CD4-positive, alpha-beta T cell (primary cell): ENCODE data around the gene MORN4. TPM values are rescaled to one million over a fixed set of nuclear protein-coding genes. Genes with fewer than 3 reads are reported as not detected.

Source experiments
- ATAC-seq: fragments of 200-7000 bp; cut with Tn5 transposase; one replicate; pipeline ENCODE4 v1.10.0; 2022; ENCODE audit warnings: mild to moderate bottlenecking; ENCODE audit not compliant: poor library complexity
- CTCF ChIA-PET: fragments of 350-600 bp; sonication (Branson Sonifier 250); formaldehyde crosslinking; loops from one replicate; lab custom pipeline; 2021; ENCODE audit warnings: antibody characterized with exemption, inconsistent platforms; lab: Charles Lee
- POLR2A ChIA-PET: fragments of 350-600 bp; sonication (Branson Sonifier 250); formaldehyde crosslinking; loops from one replicate; lab custom pipeline; 2021; ENCODE audit warnings: antibody characterized with exemption, inconsistent platforms; lab: Charles Lee
- DNase-seq, 14 experiments: peaks; one replicate each; pipeline ENCODE4 v3.0.0-alpha.2; 2013 to 2020; ENCODE audit warnings: mixed read lengths in 2 of 14
- H3K27ac ChIP-seq, 2 donors: one replicate each; pipeline versions ENCODE4 v1.5.1 to v1.7.0; 2013; ENCODE audit warnings: low read length in 2 of 2, low read depth in 1 of 2, mild to moderate bottlenecking in 1 of 2
- H3K27me3 ChIP-seq, 2 experiments: 1 replicate in 1 of 2; 2 replicates in 1 of 2; pipeline versions ENCODE4 v1.6.1 to v1.7.0; 2013; ENCODE audit warnings: low read length in 2 of 2, control low read depth in 1 of 2, mild to moderate bottlenecking in 1 of 2, moderate library complexity in 1 of 2; ENCODE audit not compliant: insufficient read depth in 2 of 2, control insufficient read depth in 1 of 2
- H3K36me3 ChIP-seq: one replicate; pipeline ENCODE4 v1.6.1; 2013; ENCODE audit warnings: low read length, control low read depth; ENCODE audit not compliant: insufficient read depth
- H3K4me1 ChIP-seq: one replicate; pipeline ENCODE4 v1.6.1; 2013; ENCODE audit warnings: low read length, control low read depth; ENCODE audit not compliant: insufficient read depth
- H3K4me3 ChIP-seq: one replicate; pipeline ENCODE4 v1.5.1; 2013; ENCODE audit warnings: mild to moderate bottlenecking, low read length, moderate library complexity
- H3K9me3 ChIP-seq, 2 experiments: 1 replicate in 1 of 2; 2 replicates in 1 of 2; pipeline versions ENCODE4 v1.6.1 to v1.7.0; 2013; ENCODE audit warnings: low read length in 2 of 2, mild to moderate bottlenecking in 2 of 2, control low read depth in 1 of 2, moderate library complexity in 1 of 2; ENCODE audit not compliant: control insufficient read depth in 1 of 2, insufficient read depth in 1 of 2
- H3K27ac Mint-ChIP-seq: one replicate; pipeline ENCODE4 v1.8.0; 2020; ENCODE audit warnings: mixed read lengths
- H3K27me3 Mint-ChIP-seq: one replicate; pipeline ENCODE4 v1.8.0; 2021; ENCODE audit warnings: mixed read lengths
- H3K36me3 Mint-ChIP-seq: one replicate; pipeline ENCODE4 v1.8.0; 2021; ENCODE audit warnings: low read depth, mixed read lengths
- H3K4me1 Mint-ChIP-seq: one replicate; pipeline ENCODE4 v1.8.0; 2021; ENCODE audit warnings: low read depth, mixed read lengths
- H3K4me3 Mint-ChIP-seq: one replicate; pipeline ENCODE4 v1.8.0; 2020; ENCODE audit warnings: mild to moderate bottlenecking, mixed read lengths
- H3K9me3 Mint-ChIP-seq: one replicate; pipeline ENCODE4 v1.8.0; 2020; ENCODE audit warnings: mixed read lengths
- CTCF ChIP-seq: fragments of 200-600 bp; IDR thresholded peaks from one replicate; pipeline ENCODE4 v1.8.0; 2022; ENCODE audit warnings: antibody characterized with exemption, mild to moderate bottlenecking
- intact Hi-C, 2 experiments: fragments of 100-400 bp; cut with DNase I in 1 of 2; cut with micrococcal nuclease in 1 of 2; formaldehyde crosslinking; loops; one replicate each; pipeline versions ENCODE4 v1.15.1 to v1.9.0; 2023 to 2025; cut with DNase I, micrococcal nuclease
- total RNA-seq, 174 experiments: library from RNA in 2 of 174; stranded (reverse) in 2 of 174; gene quantifications; one replicate each; pipeline ENCODE4 v1.2.3 and lab custom pipeline; 2021 to 2026

Gene MORN4
- total RNA-seq, 2 experiments from 2014 or later, result 0.36 to 0.39 TPM

- Histone ChIP-seq H3K27ac (no peak overlapping the region), H3K4me1 (no peaks in the 10 kb centered on the region), H3K9me3 (no peaks in the 10 kb centered on the region), H3K4me3 (no peak overlapping the region), H3K27me3 (peaks cover 0 to 4% of the 10 kb centered on the region in 2 experiments), H3K36me3 (no peaks in the 10 kb centered on the region)
- intact Hi-C loops, result no loop called here
- TF ChIP-seq CTCF, result no peak
- Mint-ChIP-seq H3K4me3 (no peak overlapping the region), H3K27ac (no peak overlapping the region), H3K4me1 (no peaks in the 10 kb centered on the region), H3K36me3 (no peaks in the 10 kb centered on the region), H3K9me3 (no peaks in the 10 kb centered on the region), H3K27me3 (no peaks in the 10 kb centered on the region)
- DNase-seq (no peak), ATAC-seq (no peak)
- CTCF ChIA-PET, result no interaction called here
- POLR2A ChIA-PET, result no interaction called here
Measured at GRCh38 chr10:97611473-97611872, 21.8 kb downstream of the MORN4 start.

DNA sequence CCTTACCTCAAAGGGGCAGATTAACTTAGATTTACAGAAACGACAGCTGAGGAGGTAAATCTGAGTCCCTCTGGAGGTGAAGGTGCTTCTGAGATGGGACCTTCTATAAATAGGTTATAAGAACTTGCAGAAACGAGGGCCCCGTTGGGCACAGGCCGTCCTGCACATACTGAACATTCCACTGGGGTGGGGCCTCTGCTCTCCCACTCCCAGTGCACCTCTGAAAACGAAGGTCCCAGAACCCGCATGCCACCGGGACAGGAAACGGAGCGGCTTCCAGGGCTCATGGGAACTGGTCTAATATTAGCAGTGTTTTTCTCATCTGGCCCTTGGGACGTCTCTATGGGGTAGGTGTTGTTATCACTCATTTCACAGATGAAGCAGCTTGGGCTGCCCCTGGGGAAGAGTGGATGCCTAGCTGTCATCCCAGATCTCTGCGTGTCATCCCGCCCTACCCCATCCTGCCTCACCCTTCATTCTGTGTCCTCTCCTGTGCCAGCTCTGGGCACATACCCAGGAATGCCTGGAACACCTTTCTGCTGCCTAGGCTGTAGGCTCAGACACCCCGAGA lies 24.2 kb downstream of the MORN4 start:
- peaks cover 0 to 4% of the 10 kb centered on the region in 2 experiments for H3K27me3 ChIP-seq
- no peaks in the 10 kb centered on the region for H3K4me1 ChIP-seq
- no peaks in the 10 kb centered on the region for H3K4me1 Mint-ChIP-seq
- no peaks in the 10 kb centered on the region for H3K27me3 Mint-ChIP-seq
- no peak for ATAC-seq
- ChIA-PET CTCF (interaction anchor here (1.5 kb wide), 1 partner anchor 37 kb away, joined by 4 read pairs; no protein-coding TSS in a partner anchor), POLR2A (no interaction called here)
- no peak for TF ChIP-seq CTCF
- DNase-seq, result no peak
- H3K4me3 ChIP-seq, result no peak overlapping the region
- no peak overlapping the region for H3K27ac ChIP-seq
- H3K27ac Mint-ChIP-seq, result no peak overlapping the region
- H3K9me3 Mint-ChIP-seq, result no peaks in the 10 kb centered on the region
- no peak overlapping the region for H3K4me3 Mint-ChIP-seq
- H3K36me3 ChIP-seq, result no peaks in the 10 kb centered on the region
- H3K9me3 ChIP-seq, result no peaks in the 10 kb centered on the region
- no peaks in the 10 kb centered on the region for H3K36me3 Mint-ChIP-seq
- intact Hi-C loops, result no loop called here

DNA sequence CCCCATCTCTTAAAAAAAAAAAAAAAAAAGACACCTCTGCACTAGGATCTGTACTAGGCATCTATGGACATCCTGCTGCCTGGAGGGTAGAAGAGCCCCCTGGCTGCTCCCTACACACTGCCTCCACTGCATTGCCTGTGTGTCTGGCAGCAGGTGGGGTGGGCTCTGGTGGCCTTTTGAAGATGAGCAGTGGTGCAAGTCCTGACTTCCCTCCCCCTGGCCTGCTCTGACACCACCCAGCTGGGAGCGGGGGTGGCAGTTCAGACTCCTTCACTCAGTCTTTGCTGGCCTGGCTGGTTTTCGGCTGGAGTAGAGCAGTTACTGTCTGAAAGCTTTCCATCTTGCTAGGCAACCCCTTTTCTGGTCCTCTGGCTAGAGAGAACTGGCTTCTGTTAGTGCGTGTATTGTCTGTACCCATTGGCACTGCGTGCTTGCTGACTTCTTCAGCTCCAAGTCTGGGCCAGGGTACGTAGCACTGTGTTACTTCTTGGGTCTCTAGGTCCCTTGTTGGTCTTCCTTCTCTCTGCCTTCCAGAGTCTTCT lies 26.1 kb downstream of the MORN4 start:
- CTCF ChIA-PET, result no interaction called here
- Histone ChIP-seq H3K4me1 (no peaks in the 10 kb centered on the region), H3K4me3 (no peak overlapping the region), H3K36me3 (no peaks in the 10 kb centered on the region), H3K27ac (no peak overlapping the region), H3K9me3 (no peaks in the 10 kb centered on the region), H3K27me3 (peaks cover 0 to 4% of the 10 kb centered on the region in 2 experiments)
- Mint-ChIP-seq H3K9me3 (no peaks in the 10 kb centered on the region), H3K4me1 (no peaks in the 10 kb centered on the region), H3K27me3 (no peaks in the 10 kb centered on the region), H3K36me3 (no peaks in the 10 kb centered on the region), H3K4me3 (no peak overlapping the region), H3K27ac (no peak overlapping the region)
- DNase-seq (no peak), ATAC-seq (no peak)
- no peak for TF ChIP-seq CTCF
- intact Hi-C loops, result no loop called here
- POLR2A ChIA-PET, result no interaction called here
